ENCODE data around the gene ESR1. TPM values are rescaled to one million over a fixed set of nuclear protein-coding genes. Genes with fewer than 3 reads are reported as not detected.
"Not testable (repeated sequence)": the region's sequence is repeated elsewhere in the genome, so short reads cannot be mapped to it uniquely, and the experiment has no call there.

Gene ESR1
- total RNA-seq, 1 donor from 2014 or later = 0.05 TPM

DNA sequence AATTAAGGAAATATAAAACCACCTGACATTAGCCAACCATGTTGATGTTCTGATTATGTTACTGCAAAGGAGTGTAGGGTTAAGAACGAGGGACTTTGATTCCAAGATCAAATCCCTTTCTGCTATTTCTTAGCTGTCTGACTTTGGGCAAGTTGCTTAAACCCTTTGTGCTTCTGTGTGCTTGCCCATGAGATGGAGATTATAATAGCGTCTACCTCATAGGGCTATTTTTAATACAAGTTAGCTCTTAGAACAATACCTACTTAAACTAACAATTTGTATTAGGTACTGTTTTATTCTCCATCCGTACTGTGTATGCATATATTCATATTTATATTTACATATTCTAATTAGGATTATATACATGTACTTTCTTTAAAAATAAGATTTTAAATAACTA, 263.8 kb downstream of the ESR1 start:
- Histone ChIP-seq H3K4me1 (ENCODE audit: insufficient read depth, low read length) (no peaks in the 10 kb centered on the region), H4K20me1 (ENCODE audit: insufficient read depth, low read length) (no peaks in the 10 kb centered on the region), H2AFZ (ENCODE audit: low read depth, low read length) (no peak overlapping the region), H3K27ac (ENCODE audit: low read depth, low read length) (no peak overlapping the region), H3K9me3 (ENCODE audit: insufficient read depth, low read depth, low read length) (no peaks in the 10 kb centered on the region), H3K4me3 (ENCODE audit: insufficient read depth, low read depth, low read length) (no peak overlapping the region), H3K27me3 (ENCODE audit: insufficient read depth, low read length) (no peaks in the 10 kb centered on the region), H3K36me3 (ENCODE audit: insufficient read depth, low read length) (no peaks in the 10 kb centered on the region), H3K4me2 (ENCODE audit: low read length) (no peak overlapping the region), H3K79me2 (ENCODE audit: insufficient read depth, low read length) (no peaks in the 10 kb centered on the region), H3K9ac (ENCODE audit: low read length) (no peak overlapping the region)
- Mint-ChIP-seq H3K27me3 (ENCODE audit: low read depth, unreplicated experiment) (no peaks in the 10 kb centered on the region), H3K4me3 (ENCODE audit: unreplicated experiment) (no peak overlapping the region), H3K36me3 (ENCODE audit: low read depth, unreplicated experiment) (no peaks in the 10 kb centered on the region), H3K4me1 (ENCODE audit: low read depth, unreplicated experiment) (no peaks in the 10 kb centered on the region), H3K9me3 (ENCODE audit: unreplicated experiment) (peaks cover 9% of the 10 kb centered on the region), H3K27ac (ENCODE audit: unreplicated experiment) (no peak overlapping the region)
- no peak for DNase-seq (ENCODE audit: low read depth)
- TF ChIP-seq EZH2 (IDR thresholded peaks at IDR 0.05; ENCODE audit: insufficient read depth, low read length) = no peak
- TF ChIP-seq, protein P1, sequence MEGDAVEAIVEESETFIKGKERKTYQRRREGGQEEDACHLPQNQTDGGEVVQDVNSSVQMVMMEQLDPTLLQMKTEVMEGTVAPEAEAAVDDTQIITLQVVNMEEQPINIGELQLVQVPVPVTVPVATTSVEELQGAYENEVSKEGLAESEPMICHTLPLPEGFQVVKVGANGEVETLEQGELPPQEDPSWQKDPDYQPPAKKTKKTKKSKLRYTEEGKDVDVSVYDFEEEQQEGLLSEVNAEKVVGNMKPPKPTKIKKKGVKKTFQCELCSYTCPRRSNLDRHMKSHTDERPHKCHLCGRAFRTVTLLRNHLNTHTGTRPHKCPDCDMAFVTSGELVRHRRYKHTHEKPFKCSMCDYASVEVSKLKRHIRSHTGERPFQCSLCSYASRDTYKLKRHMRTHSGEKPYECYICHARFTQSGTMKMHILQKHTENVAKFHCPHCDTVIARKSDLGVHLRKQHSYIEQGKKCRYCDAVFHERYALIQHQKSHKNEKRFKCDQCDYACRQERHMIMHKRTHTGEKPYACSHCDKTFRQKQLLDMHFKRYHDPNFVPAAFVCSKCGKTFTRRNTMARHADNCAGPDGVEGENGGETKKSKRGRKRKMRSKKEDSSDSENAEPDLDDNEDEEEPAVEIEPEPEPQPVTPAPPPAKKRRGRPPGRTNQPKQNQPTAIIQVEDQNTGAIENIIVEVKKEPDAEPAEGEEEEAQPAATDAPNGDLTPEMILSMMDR (IDR thresholded peaks at IDR 0.05; ENCODE audit: insufficient read depth, low read depth, low read length) = no peak
- no peak for FAIRE-seq

- Histone ChIP-seq H3K36me3 (ENCODE audit: insufficient read depth, low read length) (no peaks in the 10 kb centered on the region), H4K20me1 (ENCODE audit: insufficient read depth, low read length) (no peaks in the 10 kb centered on the region), H3K4me2 (ENCODE audit: low read length) (no peak overlapping the region), H3K4me3 (ENCODE audit: insufficient read depth, low read depth, low read length) (no peak overlapping the region), H3K79me2 (ENCODE audit: insufficient read depth, low read length) (no peaks in the 10 kb centered on the region), H3K9ac (ENCODE audit: low read length) (no peak overlapping the region), H3K27ac (ENCODE audit: low read depth, low read length) (no peak overlapping the region), H2AFZ (ENCODE audit: low read depth, low read length) (no peak overlapping the region), H3K4me1 (ENCODE audit: insufficient read depth, low read length) (no peaks in the 10 kb centered on the region), H3K9me3 (ENCODE audit: insufficient read depth, low read depth, low read length) (no peaks in the 10 kb centered on the region), H3K27me3 (ENCODE audit: insufficient read depth, low read length) (no peaks in the 10 kb centered on the region)
- TF ChIP-seq EZH2 (IDR thresholded peaks at IDR 0.05; ENCODE audit: insufficient read depth, low read length) = no peak
- TF ChIP-seq, protein P1 (IDR thresholded peaks at IDR 0.05; ENCODE audit: insufficient read depth, low read depth, low read length) = no peak
- DNase-seq (ENCODE audit: low read depth) (no peak), FAIRE-seq (no peak)
- H3K9me3 Mint-ChIP-seq (ENCODE audit: unreplicated experiment) = peaks cover 11% of the 10 kb centered on the region
- no peaks in the 10 kb centered on the region for H3K4me1 Mint-ChIP-seq (ENCODE audit: low read depth, unreplicated experiment)
- no peaks in the 10 kb centered on the region for H3K36me3 Mint-ChIP-seq (ENCODE audit: low read depth, unreplicated experiment)
- H3K27me3 Mint-ChIP-seq (ENCODE audit: low read depth, unreplicated experiment) = no peaks in the 10 kb centered on the region
- H3K4me3 Mint-ChIP-seq (ENCODE audit: unreplicated experiment) = no peak overlapping the region
- no peak overlapping the region for H3K27ac Mint-ChIP-seq (ENCODE audit: unreplicated experiment)
Measured at GRCh38 chr6:152071843-152072242, 264.4 kb downstream of the ESR1 start.

- FAIRE-seq; H3K79me2 ChIP-seq (ENCODE audit: insufficient read depth, low read length); H3K9ac ChIP-seq (ENCODE audit: low read length); H3K4me1 Mint-ChIP-seq (ENCODE audit: low read depth, unreplicated experiment); H3K36me3 ChIP-seq (ENCODE audit: insufficient read depth, low read length); H3K36me3 Mint-ChIP-seq (ENCODE audit: low read depth, unreplicated experiment); H3K9me3 ChIP-seq (ENCODE audit: insufficient read depth, low read depth, low read length); H3K4me3 Mint-ChIP-seq (ENCODE audit: unreplicated experiment); H3K27me3 ChIP-seq (ENCODE audit: insufficient read depth, low read length); H3K27me3 Mint-ChIP-seq (ENCODE audit: low read depth, unreplicated experiment); H3K4me3 ChIP-seq (ENCODE audit: insufficient read depth, low read depth, low read length); H3K27ac Mint-ChIP-seq (ENCODE audit: unreplicated experiment); H2AFZ ChIP-seq (ENCODE audit: low read depth, low read length); H3K4me2 ChIP-seq (ENCODE audit: low read length); DNase-seq (ENCODE audit: low read depth); H4K20me1 ChIP-seq (ENCODE audit: insufficient read depth, low read length); H3K27ac ChIP-seq (ENCODE audit: low read depth, low read length); H3K4me1 ChIP-seq (ENCODE audit: insufficient read depth, low read length): not testable (repeated sequence)
- H3K9me3 Mint-ChIP-seq (ENCODE audit: unreplicated experiment) = peaks cover 22% of the 10 kb centered on the region
Measured at GRCh38 chr6:152076242-152076641, 268.8 kb downstream of the ESR1 start.
